GM12801 (cell line): Measurements from ENCODE around the gene PDCD2L.

Source experiments
- CTCF ChIP-seq: IDR thresholded peaks from one replicate; pipeline ENCODE4 v1.5.1; 2011; ENCODE audit warnings: control low read depth; ENCODE audit not compliant: insufficient read length; ENCODE audit errors: extremely low read depth

The PDCD2L gene

GRCh38 chr19:34404109-34404909 is at the start of gene PDCD2L:
TSS of gene PDCD2L (plus strand) at chr19:34404399. CDS start at chr19:34404431, 32 bp downstream.
- TF ChIP-seq CTCF, result no peak

GRCh38 chr19:34355201-34355600 is 49.0 kb upstream of the PDCD2L start:
- no peak for TF ChIP-seq CTCF

GRCh38 chr19:34356875-34357274 is 47.3 kb upstream of the PDCD2L start:
- no peak for TF ChIP-seq CTCF

GRCh38 chr19:34357431-34357830 is 46.8 kb upstream of the PDCD2L start:
- no peak for TF ChIP-seq CTCF

GRCh38 chr19:34359140-34359953 is 44.9 kb upstream of the PDCD2L start:
- no peak for TF ChIP-seq CTCF

GRCh38 chr19:34359954-34360315 is 44.3 kb upstream of the PDCD2L start:
- no peak for TF ChIP-seq CTCF

GRCh38 chr19:34360354-34360909 is 43.8 kb upstream of the PDCD2L start:
- TF ChIP-seq CTCF, result no peak
